SKM-1 treated with dmso at 0.1 percent for 144 hours (cell line): ENCODE measurements around the gene RHOV.
"Not testable (repeated sequence)": the region's sequence is repeated elsewhere in the genome, so short reads cannot be mapped to it uniquely, and the experiment has no call there.

Experiments used
- DNase-seq: peaks from one replicate; lab custom pipeline; 2025; ENCODE audit not compliant: unreplicated experiment; lab: John Stamatoyannopoulos, UW

The RHOV gene

GRCh38 chr15:40875991-40876730, 2.1 kb upstream of the RHOV start:
- no peak for DNase-seq

GRCh38 chr15:40872791-40873693, 992 bp downstream of the RHOV start:
- DNase-seq = no peak

- DNase-seq = no peak
These were observed 2.1 kb downstream of the RHOV start for GRCh38 chr15:40871749-40872617.

- DNase-seq = no peak
These were observed 3.3 kb downstream of the RHOV start for GRCh38 chr15:40870716-40871115.

- no peak for DNase-seq
These were observed 4.3 kb downstream of the RHOV start for GRCh38 chr15:40869686-40870085.

- DNase-seq = no peak
These were observed 6.8 kb downstream of the RHOV start for GRCh38 chr15:40867199-40867598.

GRCh38 chr15:40863660-40864270, 10.3 kb downstream of the RHOV start:
- no peak for DNase-seq

- not testable (repeated sequence) for DNase-seq
These were observed 12.9 kb downstream of the RHOV start for GRCh38 chr15:40861147-40861546.

GRCh38 chr15:40859206-40859851, 14.7 kb downstream of the RHOV start:
- DNase-seq = peak; percentile 79

- no peak for DNase-seq
These were observed 15.3 kb downstream of the RHOV start for GRCh38 chr15:40858706-40859105.

- peak; percentile 65 for DNase-seq
These were observed 16.3 kb downstream of the RHOV start for GRCh38 chr15:40857601-40858341.

GRCh38 chr15:40856746-40857145, 17.3 kb downstream of the RHOV start:
- DNase-seq = no peak

- no peak for DNase-seq
These were observed 18.3 kb downstream of the RHOV start for GRCh38 chr15:40855706-40856234.

- no peak for DNase-seq
These were observed 19.9 kb downstream of the RHOV start for GRCh38 chr15:40854161-40854560.

GRCh38 chr15:40853241-40853890, 20.7 kb downstream of the RHOV start:
- DNase-seq = no peak

- no peak for DNase-seq
These were observed 21.5 kb downstream of the RHOV start for GRCh38 chr15:40852529-40852928.

- no peak for DNase-seq
These were observed 23.4 kb downstream of the RHOV start for GRCh38 chr15:40850576-40851112.

GRCh38 chr15:40847223-40847961, 26.6 kb downstream of the RHOV start:
- DNase-seq = peak; percentile 99
